Esophagus muscularis mucosa (tissue), 3 donors: ENCODE measurements around the gene SPOCD1.

ENCODE experiments used
- POLR2A ChIP-seq: fragments of 450-650 bp; IDR thresholded peaks from one replicate; pipeline ENCODE4 v1.6.1; 2017; ENCODE audit warnings: antibody characterized with exemption, moderate library complexity, mild to moderate bottlenecking, low read depth
- TF ChIP-seq, protein P1 (sequence below), 3 experiments: fragments of 200-600 bp in 2 of 3; fragments of 450-650 bp in 1 of 3; sonication (generic) in 2 of 3; IDR thresholded peaks; one replicate each; pipeline ENCODE4 v1.5.1; 2017 to 2019; ENCODE audit warnings: antibody characterized with exemption in 3 of 3, mild to moderate bottlenecking in 2 of 3, moderate library complexity in 1 of 3

- no peak for TF ChIP-seq POLR2A
- TF ChIP-seq, protein P1, sequence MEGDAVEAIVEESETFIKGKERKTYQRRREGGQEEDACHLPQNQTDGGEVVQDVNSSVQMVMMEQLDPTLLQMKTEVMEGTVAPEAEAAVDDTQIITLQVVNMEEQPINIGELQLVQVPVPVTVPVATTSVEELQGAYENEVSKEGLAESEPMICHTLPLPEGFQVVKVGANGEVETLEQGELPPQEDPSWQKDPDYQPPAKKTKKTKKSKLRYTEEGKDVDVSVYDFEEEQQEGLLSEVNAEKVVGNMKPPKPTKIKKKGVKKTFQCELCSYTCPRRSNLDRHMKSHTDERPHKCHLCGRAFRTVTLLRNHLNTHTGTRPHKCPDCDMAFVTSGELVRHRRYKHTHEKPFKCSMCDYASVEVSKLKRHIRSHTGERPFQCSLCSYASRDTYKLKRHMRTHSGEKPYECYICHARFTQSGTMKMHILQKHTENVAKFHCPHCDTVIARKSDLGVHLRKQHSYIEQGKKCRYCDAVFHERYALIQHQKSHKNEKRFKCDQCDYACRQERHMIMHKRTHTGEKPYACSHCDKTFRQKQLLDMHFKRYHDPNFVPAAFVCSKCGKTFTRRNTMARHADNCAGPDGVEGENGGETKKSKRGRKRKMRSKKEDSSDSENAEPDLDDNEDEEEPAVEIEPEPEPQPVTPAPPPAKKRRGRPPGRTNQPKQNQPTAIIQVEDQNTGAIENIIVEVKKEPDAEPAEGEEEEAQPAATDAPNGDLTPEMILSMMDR (IDR thresholded peaks at IDR 0.05) = no peak
Observed at GRCh38 chr1:31839662-31840343, 24.0 kb upstream of the SPOCD1 start.
